ENCODE measurements around the gene TNIP2.
"Not testable (repeated sequence)": the region's sequence is repeated elsewhere in the genome, so short reads cannot be mapped to it uniquely, and the experiment has no call there.

The TNIP2 gene

DNA sequence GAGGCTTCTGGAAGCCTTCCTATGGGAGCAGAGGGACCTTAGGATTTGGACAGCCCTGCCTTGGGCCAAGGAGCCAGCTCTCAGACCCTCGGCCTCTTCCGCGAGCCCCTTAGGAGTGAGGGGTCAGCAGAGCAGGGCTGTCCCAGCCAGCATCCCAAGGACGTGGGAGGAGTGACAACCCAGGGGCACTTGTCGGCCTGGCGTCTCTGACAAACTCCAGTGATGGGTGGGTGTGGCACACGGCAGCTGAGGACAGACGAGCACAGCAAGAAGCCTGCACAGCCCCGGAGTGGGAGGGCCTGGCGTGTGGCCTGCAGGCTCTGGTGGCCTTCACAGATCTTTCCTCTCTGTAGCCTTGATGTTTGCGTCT lies 11.6 kb upstream of the TNIP2 start:
- no peak for FAIRE-seq

DNA sequence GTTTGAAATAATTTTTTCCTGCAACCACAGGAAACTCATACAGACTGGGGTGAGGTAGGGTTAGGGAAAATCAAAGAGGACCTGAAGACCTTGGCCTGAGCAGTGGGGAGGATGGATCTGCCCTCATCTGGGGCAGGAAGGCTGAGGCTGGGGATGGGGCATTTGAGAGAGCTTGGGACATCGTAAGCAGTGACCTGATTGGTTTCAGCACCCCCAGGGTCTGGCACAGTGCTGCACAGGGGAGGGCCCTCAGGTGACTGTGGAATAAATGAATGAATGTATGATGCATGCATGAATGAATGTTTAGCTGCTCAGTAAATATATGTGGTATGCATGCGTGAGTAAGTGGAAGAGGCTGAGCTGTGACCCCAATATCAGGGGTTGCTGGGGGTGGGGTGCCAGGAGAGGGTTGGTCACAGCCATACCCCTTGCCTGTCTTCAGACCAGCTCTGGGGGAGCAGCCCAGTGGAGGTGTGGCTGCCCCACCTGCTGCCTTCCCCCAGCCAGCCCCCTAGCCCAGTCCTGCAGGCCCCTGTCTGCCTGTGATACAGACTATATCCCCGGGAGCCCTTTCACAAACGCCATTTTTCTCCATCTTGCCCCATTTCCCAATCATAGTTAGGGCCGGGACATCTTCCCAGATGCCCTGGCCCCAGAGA lies 11.0 kb upstream of the TNIP2 start:
- FAIRE-seq: no peak

- FAIRE-seq: no peak
These were observed 9.8 kb upstream of the TNIP2 start for GRCh38 chr4:2765832-2766526.

DNA sequence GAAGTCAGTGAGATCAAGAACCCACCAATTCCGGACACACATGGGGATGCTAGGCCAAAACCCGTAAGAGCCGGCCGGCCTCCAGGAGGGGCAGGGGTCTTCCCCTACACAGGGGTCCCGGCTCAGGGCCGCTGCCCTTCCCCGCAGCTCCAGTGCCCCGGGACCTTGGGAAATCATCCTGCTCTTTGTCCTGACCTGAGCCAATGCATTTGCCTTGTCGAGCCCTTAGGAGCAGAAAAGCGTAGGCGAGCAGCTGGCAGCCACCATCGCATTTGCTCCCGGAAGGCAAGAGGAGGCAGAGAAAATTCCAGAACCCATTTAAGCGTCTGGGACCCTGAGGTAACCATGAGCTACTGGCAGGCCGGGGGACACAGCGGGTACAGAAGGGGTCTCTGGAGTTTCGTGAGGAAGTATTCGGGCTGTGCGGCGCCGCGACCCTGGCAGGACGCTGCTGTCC lies 7.4 kb upstream of the TNIP2 start:
- FAIRE-seq: no peak

- FAIRE-seq: not testable (repeated sequence)
These were observed 6.6 kb upstream of the TNIP2 start for GRCh38 chr4:2762486-2763370.

DNA sequence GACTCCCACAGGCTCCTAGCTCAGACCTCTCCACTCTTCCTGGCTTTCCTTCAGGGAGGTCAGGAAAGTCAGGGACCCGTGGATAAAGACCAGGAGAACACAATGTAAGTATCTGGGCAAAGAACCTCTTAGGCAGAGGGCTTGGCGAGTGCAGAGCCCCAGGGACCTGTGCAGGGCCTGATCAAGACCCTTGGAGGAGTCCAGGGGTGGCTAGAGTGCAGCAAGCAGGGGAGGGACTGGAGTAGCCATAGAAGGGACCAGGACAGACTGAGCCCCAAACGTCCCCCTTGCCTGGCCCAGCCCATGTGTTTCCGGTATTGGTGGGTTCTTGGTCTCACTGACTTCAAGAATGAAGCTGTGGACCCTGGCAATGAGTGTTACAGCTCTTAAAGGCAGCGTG lies 5.9 kb upstream of the TNIP2 start:
- FAIRE-seq: no peak

- no peak for FAIRE-seq
These were observed 5.1 kb upstream of the TNIP2 start for GRCh38 chr4:2761035-2761923.

- FAIRE-seq: no peak
These were observed 1.3 kb upstream of the TNIP2 start for GRCh38 chr4:2757426-2757825.

DNA sequence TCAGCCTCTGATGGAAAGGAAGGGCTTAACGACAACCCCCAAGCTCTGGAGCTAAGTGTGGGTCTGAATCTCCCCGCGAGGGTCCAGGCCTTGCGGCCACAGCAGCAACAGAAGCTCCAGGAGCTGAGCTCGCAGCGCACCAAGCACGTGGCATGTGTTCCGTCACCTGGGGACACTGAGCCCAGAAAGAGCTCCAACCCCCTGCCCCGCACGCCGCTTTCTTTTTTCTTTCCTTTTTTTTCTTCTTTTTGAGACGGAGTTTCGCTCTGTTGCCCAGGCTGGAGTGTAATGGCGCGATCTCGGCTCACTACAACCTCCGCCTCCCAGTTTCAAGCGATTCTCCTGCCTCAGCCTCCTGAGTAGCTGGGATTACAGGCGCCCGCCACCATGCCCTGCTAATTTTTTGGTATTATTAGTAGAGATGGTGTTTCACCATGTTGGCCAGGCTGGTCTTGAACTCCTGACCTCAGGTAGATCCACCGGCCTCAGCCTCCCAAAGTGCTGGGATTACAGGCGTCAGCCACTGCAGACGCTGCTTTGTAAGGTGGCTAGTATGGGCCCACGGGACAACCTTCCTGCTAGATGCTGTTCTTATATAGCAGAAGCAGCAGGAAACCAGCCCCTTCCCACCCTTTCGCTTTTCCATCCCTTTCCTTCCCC lies 685 bp upstream of the TNIP2 start:
- no peak for FAIRE-seq

DNA sequence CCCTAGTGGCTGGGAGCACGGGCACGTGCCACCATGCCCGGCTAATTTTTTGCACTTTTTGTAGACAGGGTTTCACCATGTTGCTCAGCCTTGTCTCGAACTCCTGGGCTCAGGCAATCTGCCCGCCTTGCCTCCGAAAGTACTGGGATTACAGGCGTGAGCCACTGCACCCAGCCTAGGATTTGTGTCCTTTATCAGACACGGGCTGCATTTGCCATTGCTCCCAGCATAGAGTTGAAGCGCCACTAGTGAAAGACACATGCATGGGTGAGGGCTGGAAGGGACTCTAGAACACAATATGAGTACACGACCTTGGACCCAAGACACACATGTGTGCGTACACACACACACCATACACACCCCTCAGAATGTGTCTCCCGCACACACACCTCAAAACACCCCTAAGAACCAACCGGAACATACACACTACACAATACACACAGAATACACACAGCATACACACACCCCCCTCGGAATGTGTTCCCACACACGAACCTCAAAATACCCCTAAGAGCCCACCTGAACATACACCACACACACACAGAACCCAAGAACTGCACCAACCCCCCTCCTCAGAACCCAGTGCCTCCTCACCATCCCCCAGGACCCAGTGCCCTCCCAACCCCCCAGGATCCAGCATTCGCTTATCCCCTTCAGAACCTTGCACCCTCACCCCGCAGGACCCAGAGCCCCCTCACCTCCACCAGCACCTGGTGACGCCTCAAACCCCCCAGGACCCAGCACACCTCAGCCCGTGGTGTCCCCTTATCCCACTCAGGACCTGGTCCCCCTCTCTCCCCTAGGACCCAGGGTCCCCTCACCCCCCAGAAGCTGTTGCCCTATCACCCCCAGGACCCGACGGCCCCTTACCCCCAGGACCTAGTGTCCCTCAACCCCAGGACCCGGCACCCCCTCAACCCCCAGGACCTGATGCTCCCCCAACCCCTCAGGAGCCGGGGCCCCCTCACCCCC lies 1.0 kb downstream of the TNIP2 start:
- FAIRE-seq: no peak

DNA sequence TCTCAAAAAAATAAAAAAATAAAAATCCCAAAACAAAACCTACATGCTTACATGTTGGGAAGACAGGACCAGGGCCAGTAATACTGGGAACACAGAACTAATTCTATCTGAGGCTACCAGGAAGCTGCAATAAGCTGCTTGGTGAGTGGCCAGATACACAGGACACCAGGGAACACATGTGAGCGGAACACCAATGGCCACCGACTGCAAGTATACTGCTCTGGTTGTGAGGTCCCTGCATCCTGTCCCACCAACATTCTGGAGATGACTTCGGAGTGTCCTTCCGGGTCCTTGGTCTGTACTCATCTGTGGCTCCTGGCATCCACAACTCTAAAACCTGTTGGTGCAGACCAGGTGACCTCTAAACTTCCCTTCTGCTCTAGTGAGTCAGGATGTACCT lies 2.7 kb downstream of the TNIP2 start:
- no peak for FAIRE-seq

- FAIRE-seq: no peak
These were observed 5.2 kb downstream of the TNIP2 start for GRCh38 chr4:2750719-2751605.

DNA sequence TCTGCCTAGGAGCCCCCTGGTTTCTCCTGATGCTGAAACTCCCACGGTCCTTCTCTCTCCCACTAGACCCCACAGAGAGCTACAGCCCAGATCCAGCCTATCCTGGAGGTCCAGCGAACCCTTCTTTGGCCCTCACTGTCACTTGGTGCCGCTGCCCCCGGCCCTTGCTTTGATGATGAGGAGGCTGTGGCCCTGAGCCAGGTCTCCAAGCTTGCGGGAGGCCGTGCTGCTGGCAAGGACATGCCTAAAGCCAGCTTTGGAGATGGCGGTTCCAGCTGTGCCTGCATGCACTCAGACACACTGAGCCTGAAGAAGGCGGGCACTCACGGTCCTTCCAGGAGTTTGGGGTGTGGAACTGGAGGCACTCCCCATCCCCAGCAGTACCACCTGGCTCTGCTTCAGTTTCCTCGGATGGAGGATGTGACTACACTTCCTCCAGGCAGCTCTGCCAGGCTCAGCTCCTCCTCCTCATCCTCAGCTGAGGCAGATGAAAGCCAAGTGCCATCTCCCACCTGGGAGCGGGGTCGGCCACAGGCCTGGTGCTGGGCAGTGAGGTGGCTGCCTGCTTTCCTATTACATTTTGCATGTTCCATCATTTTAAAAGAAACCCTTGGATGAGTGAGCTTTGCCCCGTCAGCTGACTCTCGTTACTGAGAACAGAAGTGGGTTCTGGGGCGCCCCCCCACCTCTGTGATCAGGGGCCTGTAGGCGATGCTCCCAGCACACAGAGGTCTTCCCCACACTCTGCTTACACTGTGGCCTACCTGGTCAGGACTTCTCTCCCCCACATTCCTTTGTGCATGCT lies 9.0 kb downstream of the TNIP2 start:
- no peak for FAIRE-seq

DNA sequence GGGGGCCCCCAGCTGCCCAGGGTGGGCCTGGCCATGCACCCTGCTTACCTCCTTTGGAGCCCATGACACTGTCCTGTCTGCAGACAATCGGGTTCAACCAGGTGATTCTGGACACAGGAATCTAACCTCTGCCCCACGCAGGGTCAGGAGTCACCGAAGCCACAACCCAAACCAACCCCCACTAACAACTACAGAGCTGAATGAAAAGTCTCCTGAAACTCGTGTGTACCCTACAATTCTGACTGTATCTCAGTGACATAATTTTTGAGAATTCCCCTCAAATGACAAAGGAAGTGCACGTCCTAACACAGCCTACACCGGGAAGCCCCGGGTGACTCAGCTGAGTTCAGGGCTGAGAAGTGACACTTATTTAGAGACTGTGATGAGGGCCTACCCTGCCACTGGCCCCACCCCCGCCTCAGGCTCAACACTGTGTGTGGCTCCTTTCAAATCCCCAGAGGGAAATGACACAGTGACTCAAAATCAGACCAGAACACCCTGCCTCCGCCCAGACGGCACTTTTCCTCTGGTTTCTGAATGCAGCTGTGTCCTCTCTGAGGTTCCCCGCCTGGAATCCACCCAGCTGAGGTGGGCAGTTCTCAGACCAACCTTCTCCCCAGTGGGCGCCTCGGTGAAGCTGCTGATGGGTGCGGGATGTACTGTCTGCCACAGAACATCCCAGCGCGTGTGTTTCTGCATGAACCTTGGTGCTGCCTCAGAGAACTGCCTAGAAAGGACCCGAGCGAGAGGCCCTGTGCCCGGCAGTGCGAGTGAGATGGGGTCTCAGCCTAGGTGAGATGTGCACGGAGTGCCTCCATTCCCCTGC lies 9.9 kb downstream of the TNIP2 start:
- FAIRE-seq: no peak

- FAIRE-seq: no peak
These were observed 10.6 kb downstream of the TNIP2 start for GRCh38 chr4:2745516-2745915.

DNA sequence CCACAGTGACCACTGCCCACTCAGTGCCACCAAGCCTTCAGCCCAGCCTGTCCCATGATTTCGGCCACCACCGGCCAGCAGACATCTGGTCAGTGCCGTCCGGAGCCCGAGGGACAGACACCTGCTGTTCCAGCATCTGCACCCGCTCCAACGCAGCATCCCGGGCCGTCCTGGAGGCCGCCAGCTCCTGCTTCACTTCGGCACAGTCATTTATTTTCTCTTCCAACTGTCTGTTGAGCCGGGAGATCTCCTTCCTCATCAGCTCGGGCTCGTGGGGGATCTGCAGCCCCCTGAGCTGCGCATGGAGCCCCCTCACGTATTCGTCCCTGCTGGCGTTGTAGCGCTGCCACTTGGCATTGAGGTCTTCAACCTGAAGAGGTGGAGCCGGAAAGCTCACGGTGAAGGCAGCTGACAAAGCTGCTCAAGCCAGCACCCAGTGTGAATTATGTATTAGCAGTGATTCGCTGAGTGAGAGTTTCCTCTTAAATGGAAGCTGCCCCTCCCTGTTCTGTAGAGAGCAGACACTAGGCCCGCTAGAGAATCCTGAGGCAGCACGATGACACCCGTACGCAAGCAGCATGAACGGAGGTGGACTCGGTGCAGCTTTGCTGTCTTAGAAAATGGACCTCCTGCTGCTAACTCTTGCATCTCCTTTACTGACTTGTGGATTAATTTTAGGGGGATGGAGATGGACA lies 11.4 kb downstream of the TNIP2 start:
- FAIRE-seq: no peak
